ENCODE data around the gene RGS4. TPM values are rescaled to one million over a fixed set of nuclear protein-coding genes. Genes with fewer than 3 reads are reported as not detected.

The RGS4 gene
- total and polyA plus RNA-seq, 11 donors, result 0.30 to 17.7 (median 3.5) TPM; not detected in 1

GRCh38 chr1:163076981-163077761, 8.0 kb downstream of the RGS4 start:
- Histone ChIP-seq H3K4me3 (no peak overlapping the region), H3K27me3 (no peaks in the 10 kb centered on the region), H3K27ac (no peak overlapping the region), H3K4me1 (peaks cover 0 to 1% (median 0%) of the 10 kb centered on the region in 12 donors), H3K9me3 (no peaks in the 10 kb centered on the region), H3K36me3 (peaks cover 0 to 41% (median 0%) of the 10 kb centered on the region in 9 donors)
- WGBS, 4 donors, result 75 to 90% (median 88%) methylated on average over 5 of the region's 5 CpGs
- ATAC-seq, result no peak
- TF ChIP-seq CTCF (IDR thresholded peaks at IDR 0.05), result no peak
- no peak for TF ChIP-seq POLR2A (IDR thresholded peaks at IDR 0.05)
- intact Hi-C loops (cut with DNase I), result loop anchor here in 1 of 10 donors (10.0 kb wide), 1 partner anchor 98 kb away; no protein-coding TSS in a partner anchor
- no peak for DNase-seq

GRCh38 chr1:163082971-163083370, 13.8 kb downstream of the RGS4 start:
- ATAC-seq, result peak in 2 of 4 donors; percentile 20 to 34
- 34 to 54% (median 42%) methylated on average over 6 of the region's 6 CpGs for WGBS, 4 donors
- Histone ChIP-seq H3K4me1 (peaks cover 0 to 37% (median 2%) of the 10 kb centered on the region in 12 donors), H3K36me3 (no peaks in the 10 kb centered on the region), H3K9me3 (no peaks in the 10 kb centered on the region), H3K27ac (peak overlapping the region in 1 of 12 donors; percentile 12), H3K4me3 (no peak overlapping the region), H3K27me3 (no peaks in the 10 kb centered on the region)
- DNase-seq, result peak in 4 of 5 donors; percentile 29 to 37 (median 34)
- intact Hi-C loops (cut with DNase I), result no loop called here
- TF ChIP-seq POLR2A (IDR thresholded peaks at IDR 0.05) (no peak), CTCF (IDR thresholded peaks at IDR 0.05) (no peak)

- intact Hi-C loops (cut with DNase I), result no loop called here
- Histone ChIP-seq H3K36me3 (no peaks in the 10 kb centered on the region), H3K4me1 (peaks cover 0 to 37% (median 2%) of the 10 kb centered on the region in 12 donors), H3K4me3 (no peak overlapping the region), H3K9me3 (no peaks in the 10 kb centered on the region), H3K27ac (no peak overlapping the region), H3K27me3 (no peaks in the 10 kb centered on the region)
- DNase-seq (no peak), ATAC-seq (no peak)
- TF ChIP-seq CTCF (IDR thresholded peaks at IDR 0.05), result no peak
- TF ChIP-seq POLR2A (IDR thresholded peaks at IDR 0.05), result no peak
- 90 to 100% (median 93%) methylated on average over 1 of the region's 1 CpG for WGBS, 4 donors
Observed at GRCh38 chr1:163083690-163084089, 14.5 kb downstream of the RGS4 start.

- DNase-seq (no peak), ATAC-seq (no peak)
- intact Hi-C loops (cut with DNase I), result no loop called here
- Histone ChIP-seq H3K27me3 (no peaks in the 10 kb centered on the region), H3K4me3 (no peak overlapping the region), H3K9me3 (no peaks in the 10 kb centered on the region), H3K27ac (no peak overlapping the region), H3K36me3 (no peaks in the 10 kb centered on the region), H3K4me1 (peaks cover 0 to 37% (median 2%) of the 10 kb centered on the region in 12 donors)
- WGBS, 4 donors, result 47 to 80% (median 71%) methylated on average over 1 of the region's 1 CpG
- TF ChIP-seq CTCF (IDR thresholded peaks at IDR 0.05) (no peak), POLR2A (IDR thresholded peaks at IDR 0.05) (no peak)
Observed at GRCh38 chr1:163084330-163084729, 15.2 kb downstream of the RGS4 start.

Data from heart left ventricle (tissue), 16 donors.